Dendritic cell treated with granulocyte-macrophage colony-stimulating factor and Interleukin-4, amounts not matched to agents 40 ng/mL and 50 ng/mL, for 4 days (primary cell): Measurements from ENCODE around the gene FUBP3.

Experiments used
- H3K27ac Mint-ChIP-seq: one replicate; pipeline ENCODE4 v1.8.0; 2022; ENCODE audit warnings: mild to moderate bottlenecking, mixed read lengths
- H3K27me3 Mint-ChIP-seq: one replicate; pipeline ENCODE4 v1.8.0; 2022; ENCODE audit warnings: mild to moderate bottlenecking, mixed read lengths
- H3K36me3 Mint-ChIP-seq: one replicate; pipeline ENCODE4 v1.8.0; 2022; ENCODE audit warnings: low read depth, mixed read lengths
- H3K4me1 Mint-ChIP-seq: one replicate; pipeline ENCODE4 v1.8.0; 2022; ENCODE audit warnings: low read depth, mixed read lengths
- H3K4me3 Mint-ChIP-seq: one replicate; pipeline ENCODE4 v1.8.0; 2022; ENCODE audit warnings: mild to moderate bottlenecking, moderate library complexity, mixed read lengths
- H3K9me3 Mint-ChIP-seq: one replicate; pipeline ENCODE4 v1.8.0; 2022; ENCODE audit warnings: mixed read lengths
- intact Hi-C: fragments of 100-400 bp; cut with micrococcal nuclease; formaldehyde crosslinking; loops from one replicate; pipeline ENCODE4 v1.15.0; 2022

Gene FUBP3

DNA sequence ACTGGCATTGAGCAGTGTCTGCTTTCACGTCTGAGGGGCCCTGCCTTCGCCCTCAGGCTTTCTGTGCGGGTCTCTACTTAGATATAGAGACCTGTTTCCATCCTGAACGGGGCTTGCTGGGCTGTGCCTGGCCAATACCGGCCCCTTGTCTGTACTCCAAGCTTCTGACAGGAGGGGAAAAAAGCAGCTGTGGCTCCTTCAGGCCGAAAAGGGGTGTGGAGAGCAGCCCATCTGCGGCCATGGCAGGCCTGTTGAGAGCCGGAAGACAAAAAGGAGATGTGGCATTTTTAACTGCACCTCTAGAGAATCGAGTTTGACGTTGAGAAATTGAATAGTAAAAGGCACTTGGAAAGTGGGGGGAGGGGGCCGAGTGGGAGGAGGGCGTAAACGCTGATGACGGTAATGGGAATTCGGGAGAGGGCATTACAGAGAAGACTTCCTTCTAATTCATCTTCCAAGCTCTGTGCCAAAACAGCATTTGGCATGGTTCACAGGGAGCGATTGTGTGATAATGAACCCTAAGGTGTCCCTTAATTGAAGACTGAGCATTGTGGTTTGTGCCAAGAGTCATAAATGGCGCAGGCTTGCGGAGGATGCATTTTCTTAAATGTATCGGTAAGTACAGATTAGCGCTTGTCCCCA, 59.9 kb downstream of the FUBP3 start:
- no peaks in the 10 kb centered on the region for H3K4me1 Mint-ChIP-seq
- H3K9me3 Mint-ChIP-seq, result no peaks in the 10 kb centered on the region
- H3K27me3 Mint-ChIP-seq, result no peaks in the 10 kb centered on the region
- no peak overlapping the region for H3K27ac Mint-ChIP-seq
- peaks cover 45% of the 10 kb centered on the region for H3K36me3 Mint-ChIP-seq
- no peak overlapping the region for H3K4me3 Mint-ChIP-seq
- intact Hi-C loops, result no loop called here

DNA sequence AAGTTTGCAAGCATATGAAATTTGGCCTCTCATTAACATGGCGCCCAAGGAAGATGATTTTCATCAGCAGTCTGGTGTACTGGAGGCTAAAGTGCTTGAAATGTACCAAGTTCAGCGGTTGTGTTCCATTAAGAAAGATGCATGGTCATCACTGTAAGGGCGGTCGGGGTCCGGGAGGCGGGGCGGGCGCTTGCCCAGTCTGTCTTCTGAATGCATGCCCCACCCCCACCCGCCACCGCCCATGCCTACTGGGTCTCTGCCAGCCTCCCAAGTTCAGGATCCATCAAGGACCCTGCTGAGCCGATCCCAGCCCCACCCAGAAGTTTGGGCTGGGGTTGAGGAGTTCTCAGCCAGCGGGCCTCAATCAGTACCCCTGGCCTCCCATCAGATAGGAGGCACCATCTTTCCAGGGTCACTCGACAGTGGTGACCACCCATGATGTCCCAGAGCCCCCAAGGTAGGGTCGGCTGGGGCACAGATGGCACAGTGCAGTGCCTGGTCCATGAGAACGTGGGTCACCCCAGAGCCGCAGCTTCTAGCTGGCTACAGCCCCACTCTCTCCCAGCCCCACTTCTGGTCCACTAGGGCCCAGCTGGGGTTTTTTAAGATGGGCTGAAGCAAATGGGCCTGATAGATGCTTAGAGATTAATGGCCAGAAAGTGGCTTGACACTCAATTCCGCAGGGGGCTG, 60.6 kb downstream of the FUBP3 start:
- intact Hi-C loops, result no loop called here
- Mint-ChIP-seq H3K9me3 (no peaks in the 10 kb centered on the region), H3K4me1 (no peaks in the 10 kb centered on the region), H3K4me3 (no peak overlapping the region), H3K27me3 (no peaks in the 10 kb centered on the region), H3K36me3 (peaks cover 38% of the 10 kb centered on the region), H3K27ac (no peak overlapping the region)

DNA sequence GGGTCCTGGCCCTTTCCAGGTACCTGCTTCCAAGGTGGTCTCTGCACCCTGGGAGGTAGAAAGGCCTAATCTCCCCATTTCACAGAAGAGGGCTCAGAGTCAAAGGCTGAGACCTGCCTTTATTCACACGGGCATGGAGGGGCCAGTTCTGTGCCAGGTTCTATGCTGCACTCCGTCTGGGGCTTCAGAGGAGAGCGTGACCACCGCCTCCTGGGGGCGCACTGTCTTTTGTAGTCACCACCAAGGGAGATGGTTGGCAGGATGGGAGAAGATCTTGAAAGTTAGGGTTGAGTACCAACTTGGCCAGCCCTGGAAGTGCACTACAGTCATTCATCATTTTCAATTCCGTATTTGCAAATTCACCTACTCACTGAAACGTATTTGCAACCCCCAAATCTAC, 61.3 kb downstream of the FUBP3 start:
- H3K9me3 Mint-ChIP-seq, result no peaks in the 10 kb centered on the region
- H3K4me1 Mint-ChIP-seq, result no peaks in the 10 kb centered on the region
- H3K27me3 Mint-ChIP-seq, result peaks cover under 1% of the 10 kb centered on the region
- no peak overlapping the region for H3K4me3 Mint-ChIP-seq
- no peak overlapping the region for H3K27ac Mint-ChIP-seq
- H3K36me3 Mint-ChIP-seq, result peaks cover 31% of the 10 kb centered on the region
- intact Hi-C loops, result no loop called here

DNA sequence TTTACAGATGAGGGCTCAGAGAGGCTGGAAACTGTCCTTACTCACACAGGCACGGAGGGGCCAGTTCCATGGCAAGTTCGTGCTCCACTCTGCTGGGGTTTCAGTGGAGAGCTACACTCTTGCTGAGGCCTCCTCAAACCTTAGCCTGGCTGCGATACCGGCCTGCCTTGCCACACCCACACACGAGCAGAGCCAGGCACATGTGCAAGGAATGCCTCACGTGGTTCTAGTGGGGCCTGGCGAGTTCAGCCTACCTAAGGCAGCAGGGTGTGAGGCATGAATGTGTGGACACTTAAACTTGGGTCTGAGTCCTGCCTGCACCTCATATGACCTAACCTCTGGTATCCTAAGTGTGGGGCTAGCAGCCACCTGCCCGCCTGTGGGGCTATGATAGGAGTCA, 63.5 kb downstream of the FUBP3 start:
- no peak overlapping the region for H3K27ac Mint-ChIP-seq
- H3K4me1 Mint-ChIP-seq, result no peaks in the 10 kb centered on the region
- H3K9me3 Mint-ChIP-seq, result no peaks in the 10 kb centered on the region
- H3K4me3 Mint-ChIP-seq, result no peak overlapping the region
- H3K36me3 Mint-ChIP-seq, result peaks cover 13% of the 10 kb centered on the region
- peaks cover 9% of the 10 kb centered on the region for H3K27me3 Mint-ChIP-seq
- intact Hi-C loops, result no loop called here

DNA sequence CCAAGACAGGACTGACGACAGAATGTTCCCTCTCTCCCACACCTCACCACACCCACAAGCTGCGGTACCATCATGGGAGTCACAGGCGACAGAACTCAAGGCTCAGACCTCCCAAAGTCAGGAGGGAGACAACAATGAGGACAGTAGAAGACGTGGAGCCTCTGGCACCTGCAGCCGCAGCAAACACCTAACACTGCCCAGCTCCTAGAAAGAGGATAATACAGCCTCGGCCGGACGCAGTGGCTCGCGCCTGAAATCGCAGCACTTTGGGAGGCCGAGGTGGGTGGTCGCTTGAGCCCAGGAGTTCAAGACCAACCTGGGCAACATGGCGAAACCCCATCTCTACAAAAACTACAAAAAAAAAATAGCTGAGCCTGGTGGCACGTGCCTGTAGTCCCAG, 71.8 kb downstream of the FUBP3 start:
- H3K27ac Mint-ChIP-seq, result no peak overlapping the region
- peaks cover 55% of the 10 kb centered on the region for H3K27me3 Mint-ChIP-seq
- no peaks in the 10 kb centered on the region for H3K9me3 Mint-ChIP-seq
- H3K36me3 Mint-ChIP-seq, result no peaks in the 10 kb centered on the region
- intact Hi-C loops, result no loop called here
- H3K4me1 Mint-ChIP-seq, result no peaks in the 10 kb centered on the region
- no peak overlapping the region for H3K4me3 Mint-ChIP-seq

DNA sequence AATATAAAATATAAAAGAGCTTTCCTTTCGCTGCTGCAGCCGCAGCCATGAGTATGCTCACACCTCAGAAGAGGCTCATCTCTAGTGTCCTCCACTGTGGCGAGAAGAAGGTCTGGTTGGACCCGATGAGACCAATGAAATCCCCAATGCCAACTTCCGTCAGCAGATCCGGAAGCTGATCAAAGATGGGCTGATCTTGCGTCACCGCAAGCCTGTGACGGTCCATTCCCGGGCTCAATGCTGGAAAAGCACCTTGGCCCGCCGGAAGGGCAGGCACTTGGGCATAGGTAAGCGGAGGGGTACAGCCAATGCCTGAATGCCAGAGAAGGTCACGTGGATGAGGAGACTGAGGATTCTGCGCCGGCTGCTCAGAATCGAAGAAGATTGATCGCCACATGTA, 72.4 kb downstream of the FUBP3 start:
- H3K4me1 Mint-ChIP-seq, result no peaks in the 10 kb centered on the region
- H3K9me3 Mint-ChIP-seq, result no peaks in the 10 kb centered on the region
- no peak overlapping the region for H3K27ac Mint-ChIP-seq
- H3K27me3 Mint-ChIP-seq, result peaks cover 55% of the 10 kb centered on the region
- intact Hi-C loops, result no loop called here
- H3K36me3 Mint-ChIP-seq, result no peaks in the 10 kb centered on the region
- H3K4me3 Mint-ChIP-seq, result no peak overlapping the region

DNA sequence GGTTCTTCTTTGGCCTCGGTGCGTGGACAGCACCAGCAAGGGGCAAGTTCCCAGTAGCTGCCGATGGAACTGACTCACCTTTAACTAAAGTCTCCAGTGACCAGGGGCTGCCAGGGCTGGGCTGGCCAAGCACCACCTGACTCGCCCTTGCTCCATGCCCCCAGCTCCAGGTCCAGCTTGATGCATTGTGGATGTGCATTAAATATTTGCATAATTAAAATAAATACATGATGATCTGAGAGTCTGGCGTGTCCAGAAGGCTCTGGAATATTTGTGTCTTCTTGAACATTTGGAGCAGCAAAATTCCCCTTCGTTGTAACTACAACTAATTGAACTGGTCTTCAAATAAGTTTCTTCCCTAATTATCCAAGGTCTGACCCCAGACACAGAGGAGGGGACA, 75.5 kb downstream of the FUBP3 start:
- no peak overlapping the region for H3K27ac Mint-ChIP-seq
- no peaks in the 10 kb centered on the region for H3K36me3 Mint-ChIP-seq
- H3K9me3 Mint-ChIP-seq, result no peaks in the 10 kb centered on the region
- peaks cover 78% of the 10 kb centered on the region for H3K27me3 Mint-ChIP-seq
- H3K4me1 Mint-ChIP-seq, result peaks cover 4% of the 10 kb centered on the region
- intact Hi-C loops, result no loop called here
- no peak overlapping the region for H3K4me3 Mint-ChIP-seq

DNA sequence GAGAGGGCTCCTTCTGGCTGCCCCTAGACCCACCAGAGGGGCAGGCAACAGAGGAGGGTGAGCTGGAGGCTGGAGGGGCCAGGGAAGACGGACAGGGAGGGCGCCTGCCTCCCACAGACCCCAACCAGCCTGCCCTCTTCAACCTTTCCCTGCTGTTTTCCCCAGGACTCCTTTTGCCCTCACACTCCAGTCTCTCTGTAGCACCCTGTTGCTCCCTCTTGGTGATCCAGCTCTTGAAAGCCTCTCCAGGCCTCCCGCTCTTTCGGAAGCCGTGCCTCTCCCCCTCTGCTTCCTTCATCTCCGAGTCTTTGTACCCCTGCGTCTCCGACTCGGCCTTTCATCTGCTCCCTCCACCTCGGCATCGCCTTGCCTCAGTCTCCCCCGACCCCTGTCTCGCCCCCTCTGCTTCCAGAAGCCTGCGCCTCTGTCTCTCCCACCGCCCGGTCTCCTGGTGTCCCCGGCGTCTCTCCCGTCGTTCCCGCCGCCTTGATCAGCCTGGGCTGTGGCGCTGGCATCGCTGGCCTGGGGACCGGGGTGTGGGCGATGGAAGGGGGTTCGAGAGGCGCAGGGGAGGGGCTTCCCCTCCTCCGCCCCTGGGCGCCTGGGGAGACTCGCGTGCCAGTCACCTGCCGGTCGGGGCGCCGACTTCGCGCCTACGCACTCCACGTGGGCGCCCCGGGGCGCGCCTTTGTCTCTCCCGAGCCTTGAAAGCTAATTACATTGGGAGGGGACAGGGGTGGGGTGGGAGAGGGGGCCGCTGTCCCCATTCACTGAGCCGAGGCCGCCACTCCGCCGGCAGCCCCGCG, 79.7 kb downstream of the FUBP3 start:
- intact Hi-C loops, result no loop called here
- no peaks in the 10 kb centered on the region for H3K9me3 Mint-ChIP-seq
- peaks cover 95% of the 10 kb centered on the region for H3K27me3 Mint-ChIP-seq
- H3K27ac Mint-ChIP-seq, result no peak overlapping the region
- H3K36me3 Mint-ChIP-seq, result no peaks in the 10 kb centered on the region
- peaks cover 10% of the 10 kb centered on the region for H3K4me1 Mint-ChIP-seq
- no peak overlapping the region for H3K4me3 Mint-ChIP-seq

DNA sequence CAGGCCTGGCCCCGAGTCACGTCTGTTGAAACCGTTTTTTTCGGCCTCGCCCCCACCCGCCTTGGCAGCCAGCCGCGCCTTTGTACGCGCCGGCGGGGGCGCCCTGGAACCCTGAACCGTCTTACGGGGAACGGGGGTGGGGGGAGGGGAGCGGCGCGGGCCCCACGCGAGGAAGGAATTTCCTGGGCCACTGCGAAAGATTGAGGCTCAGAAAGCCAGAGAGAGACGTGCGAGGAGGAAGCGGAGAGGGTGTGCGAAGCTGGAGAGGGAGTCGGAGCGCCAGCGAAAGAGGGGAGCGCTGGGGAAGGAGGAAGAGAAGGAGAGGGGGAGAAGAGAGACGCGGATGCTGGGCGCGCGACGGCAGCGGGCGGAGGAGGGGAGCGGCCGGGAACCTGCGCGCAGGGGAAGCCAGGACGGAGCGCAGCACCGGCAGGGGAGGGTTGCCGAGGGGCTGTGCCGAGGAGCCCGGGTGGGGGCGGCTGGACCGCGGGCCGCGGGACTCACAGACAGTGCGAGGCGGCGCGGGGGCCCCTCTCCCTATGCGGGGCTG, 80.4 kb downstream of the FUBP3 start:
- no peak overlapping the region for H3K4me3 Mint-ChIP-seq
- peaks cover 10% of the 10 kb centered on the region for H3K4me1 Mint-ChIP-seq
- H3K9me3 Mint-ChIP-seq, result no peaks in the 10 kb centered on the region
- H3K36me3 Mint-ChIP-seq, result no peaks in the 10 kb centered on the region
- H3K27me3 Mint-ChIP-seq, result peaks cover 95% of the 10 kb centered on the region
- intact Hi-C loops, result no loop called here
- H3K27ac Mint-ChIP-seq, result no peak overlapping the region

DNA sequence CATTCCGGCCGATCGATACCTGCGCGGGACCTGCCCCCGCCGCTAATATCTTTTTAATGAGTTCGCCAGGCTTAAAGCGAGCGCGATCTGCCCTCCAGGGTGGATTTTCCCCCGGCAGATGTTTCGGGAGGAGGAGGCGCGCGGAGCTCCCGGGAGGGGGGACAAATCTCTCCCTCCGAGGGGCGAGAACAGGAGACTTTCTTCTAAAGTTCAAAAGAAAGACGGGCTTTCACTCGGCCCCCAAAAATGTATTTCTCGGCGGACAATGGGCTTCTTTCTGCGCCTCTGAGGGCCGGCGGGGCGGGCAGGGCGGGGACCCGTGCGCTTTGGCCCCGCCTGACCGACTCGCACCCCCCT, 80.9 kb downstream of the FUBP3 start:
- H3K4me3 Mint-ChIP-seq, result no peak overlapping the region
- intact Hi-C loops, result no loop called here

DNA sequence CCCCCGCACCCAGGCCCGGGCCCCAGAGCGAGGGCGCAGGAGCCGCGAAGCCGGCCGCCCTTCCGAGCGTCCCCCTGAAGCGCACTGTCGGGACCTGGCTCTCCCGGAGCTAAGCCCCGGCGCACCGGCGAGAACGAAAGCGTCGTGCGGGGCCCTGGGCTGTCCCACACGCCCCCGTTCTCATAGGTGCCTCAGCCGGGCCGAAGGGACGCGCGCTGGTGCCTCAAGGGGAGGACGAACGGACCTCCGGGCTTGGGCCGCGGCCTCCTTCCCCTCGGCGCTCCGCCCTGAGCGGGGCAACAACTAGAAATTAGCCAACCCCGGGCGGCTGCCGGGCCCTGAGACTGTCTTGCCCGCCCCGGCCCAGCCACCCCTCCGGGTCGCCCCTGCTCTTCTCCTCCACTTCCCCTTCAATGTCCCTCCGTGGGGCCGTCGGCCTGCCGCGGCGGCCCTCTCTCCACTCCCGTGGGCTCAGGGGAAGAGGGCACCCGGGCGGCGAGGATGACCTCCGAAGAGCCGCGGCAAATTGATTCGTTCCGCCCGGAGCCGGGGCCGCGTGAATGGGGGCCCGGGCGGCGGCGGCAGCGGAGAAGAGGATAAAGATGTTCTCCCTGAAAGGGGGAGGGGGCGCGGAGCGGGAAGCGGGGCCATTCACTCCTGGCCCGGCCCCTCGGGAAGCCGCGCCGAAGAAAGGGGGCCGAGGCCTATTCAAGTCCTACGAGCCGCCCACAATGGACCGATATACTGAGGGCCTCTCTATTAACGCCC, 81.5 kb downstream of the FUBP3 start:
- Mint-ChIP-seq H3K27ac (no peak overlapping the region), H3K4me3 (no peak overlapping the region), H3K9me3 (no peaks in the 10 kb centered on the region), H3K4me1 (peaks cover 10% of the 10 kb centered on the region), H3K36me3 (no peaks in the 10 kb centered on the region), H3K27me3 (peaks cover 93% of the 10 kb centered on the region)
- intact Hi-C loops, result no loop called here

More for the DNA sequence above, 80.9 kb downstream of the FUBP3 start:
- H3K9me3 Mint-ChIP-seq, result no peaks in the 10 kb centered on the region
- H3K4me1 Mint-ChIP-seq, result peaks cover 10% of the 10 kb centered on the region
- no peak overlapping the region for H3K27ac Mint-ChIP-seq
- H3K27me3 Mint-ChIP-seq, result peaks cover 93% of the 10 kb centered on the region
- no peaks in the 10 kb centered on the region for H3K36me3 Mint-ChIP-seq

DNA sequence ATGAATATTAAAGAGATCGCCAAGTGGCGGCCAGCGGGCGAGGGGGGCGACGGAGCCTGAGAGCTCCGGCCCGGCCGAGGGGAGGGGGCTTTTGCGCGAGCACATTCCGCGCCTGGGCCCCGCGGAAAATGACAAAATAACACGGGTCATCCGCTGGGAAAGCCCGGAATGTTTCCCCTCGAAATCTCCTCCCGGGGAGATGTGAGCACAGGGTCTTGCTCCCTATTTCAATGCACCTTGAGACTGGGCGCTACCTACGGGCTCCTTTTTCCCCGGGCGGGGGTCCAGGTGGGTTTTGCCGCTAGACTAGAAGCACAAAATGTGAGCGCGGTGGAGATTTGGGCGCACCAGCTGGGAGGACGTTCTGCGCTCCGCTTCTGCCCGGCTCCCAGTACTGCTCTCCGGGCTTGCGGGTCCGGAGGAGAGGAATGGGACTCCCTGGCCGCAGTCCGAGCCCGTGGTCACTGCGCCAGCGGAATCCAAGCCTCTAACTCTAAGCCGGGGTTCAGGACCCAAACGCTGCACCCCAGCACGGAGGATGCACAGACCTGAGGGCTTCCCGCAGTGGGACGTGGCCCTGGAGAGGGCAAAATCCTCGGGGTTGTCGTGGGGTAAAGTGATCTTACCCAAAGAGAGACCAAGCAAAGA, 82.2 kb downstream of the FUBP3 start:
- intact Hi-C loops, result no loop called here
- H3K9me3 Mint-ChIP-seq, result no peaks in the 10 kb centered on the region
- H3K4me3 Mint-ChIP-seq, result no peak overlapping the region
- H3K4me1 Mint-ChIP-seq, result peaks cover 10% of the 10 kb centered on the region
- no peak overlapping the region for H3K27ac Mint-ChIP-seq
- H3K27me3 Mint-ChIP-seq, result peaks cover 93% of the 10 kb centered on the region
- H3K36me3 Mint-ChIP-seq, result no peaks in the 10 kb centered on the region
